Mesenchymal stem cell (in vitro differentiated cells and primary cell): ENCODE measurements around the gene SLAMF7. TPM values are rescaled to one million over a fixed set of nuclear protein-coding genes. Genes with fewer than 3 reads are reported as not detected.
"Not testable (repeated sequence)": the region's sequence is repeated elsewhere in the genome, so short reads cannot be mapped to it uniquely, and the experiment has no call there.

ENCODE experiments used
- DNase-seq: peaks from one replicate; pipeline ENCODE4 v3.0.0-alpha.2; 2013
- H2AFZ ChIP-seq: one replicate; pipeline ENCODE4 v1.6.1; 2013; ENCODE audit warnings: low read depth, mild to moderate bottlenecking, control low read depth, inconsistent platforms, low read length, moderate library complexity
- H2AK5ac ChIP-seq: 2 replicates; pipeline ENCODE4 v1.6.1; 2013; ENCODE audit warnings: low read length, moderate library complexity, mild to moderate bottlenecking, inconsistent platforms; ENCODE audit not compliant: severe bottlenecking
- H2BK120ac ChIP-seq: one replicate; pipeline ENCODE4 v1.6.1; 2013; ENCODE audit warnings: low read depth, mild to moderate bottlenecking, inconsistent platforms, low read length, moderate library complexity
- H2BK12ac ChIP-seq, 2 experiments: one replicate each; pipeline ENCODE4 v1.6.1; 2013; ENCODE audit warnings: inconsistent platforms in 2 of 2, low read length in 2 of 2, mild to moderate bottlenecking in 2 of 2, moderate library complexity in 2 of 2, control low read depth in 1 of 2
- H2BK15ac ChIP-seq: one replicate; pipeline ENCODE4 v1.6.1; 2013; ENCODE audit warnings: mild to moderate bottlenecking, low read depth, inconsistent platforms; ENCODE audit not compliant: poor library complexity, severe bottlenecking
- H2BK5ac ChIP-seq: 2 replicates; pipeline ENCODE4 v1.6.1; 2013; ENCODE audit warnings: low read depth, mild to moderate bottlenecking, low read length, control low read depth, inconsistent platforms; ENCODE audit not compliant: poor library complexity, severe bottlenecking
- H3K14ac ChIP-seq, 2 experiments: one replicate each; pipeline ENCODE4 v1.6.1; 2013; ENCODE audit warnings: inconsistent platforms in 2 of 2, low read length in 2 of 2, control low read depth in 1 of 2, mild to moderate bottlenecking in 1 of 2, moderate library complexity in 1 of 2
- H3K18ac ChIP-seq, 2 experiments: one replicate each; pipeline ENCODE4 v1.6.1; 2013; ENCODE audit warnings: inconsistent platforms in 2 of 2, low read length in 2 of 2, control low read depth in 1 of 2, low read depth in 1 of 2, mild to moderate bottlenecking in 1 of 2
- H3K23ac ChIP-seq, 2 experiments: one replicate each; pipeline ENCODE4 v1.6.1; 2013; ENCODE audit warnings: inconsistent platforms in 2 of 2, low read length in 2 of 2, mild to moderate bottlenecking in 2 of 2, moderate library complexity in 2 of 2, control low read depth in 1 of 2
- H3K27ac ChIP-seq: 2 replicates; pipeline ENCODE4 v1.5.1; 2013; ENCODE audit warnings: mild to moderate bottlenecking, moderate library complexity, low read length, control low read depth, inconsistent platforms; ENCODE audit not compliant: poor library complexity, severe bottlenecking
- H3K27me3 ChIP-seq, 2 experiments: 2 replicates each; pipeline versions ENCODE4 v1.6.1 to v1.7.0; 2013; ENCODE audit warnings: low read length in 2 of 2, mild to moderate bottlenecking in 2 of 2, moderate library complexity in 2 of 2, control low read depth in 1 of 2, inconsistent platforms in 1 of 2; ENCODE audit not compliant: control insufficient read depth in 1 of 2, insufficient read depth in 1 of 2
- H3K36me3 ChIP-seq, 2 experiments: 2 replicates each; pipeline versions ENCODE4 v1.6.1 to v1.7.0; 2013; ENCODE audit warnings: low read length in 2 of 2, control low read depth in 1 of 2, inconsistent platforms in 1 of 2, low read depth in 1 of 2, mild to moderate bottlenecking in 1 of 2; ENCODE audit not compliant: insufficient read depth in 2 of 2, control insufficient read depth in 1 of 2
- H3K4ac ChIP-seq, 2 experiments: one replicate each; pipeline ENCODE4 v1.6.1; 2013; ENCODE audit warnings: inconsistent platforms in 2 of 2, low read length in 2 of 2, mild to moderate bottlenecking in 2 of 2, moderate library complexity in 2 of 2, control low read depth in 1 of 2, low read depth in 1 of 2
- H3K4me1 ChIP-seq: 2 replicates; pipeline ENCODE4 v1.6.1; 2013; ENCODE audit warnings: low read depth, low read length, control low read depth; ENCODE audit not compliant: control insufficient read depth, insufficient read depth
- H3K4me2 ChIP-seq: 2 replicates; pipeline ENCODE4 v1.6.1; 2013; ENCODE audit warnings: low read length, mild to moderate bottlenecking, inconsistent platforms; ENCODE audit not compliant: poor library complexity, severe bottlenecking
- H3K4me3 ChIP-seq, 2 experiments: 2 replicates each; pipeline versions ENCODE4 v1.5.1 to v1.7.0; 2013; ENCODE audit warnings: low read length in 2 of 2, mild to moderate bottlenecking in 2 of 2, control low read depth in 1 of 2, low read depth in 1 of 2; ENCODE audit not compliant: insufficient read depth in 1 of 2
- H3K79me1 ChIP-seq: replicated peaks from 2 replicates; pipeline ENCODE4 v1.6.1; 2013; ENCODE audit warnings: mild to moderate bottlenecking, control low read depth, low read length, inconsistent platforms; ENCODE audit not compliant: poor library complexity, severe bottlenecking
- H3K9ac ChIP-seq: 2 replicates; pipeline ENCODE4 v1.7.0; 2013; ENCODE audit warnings: mild to moderate bottlenecking, low read length, moderate library complexity
- H3K9me3 ChIP-seq: 2 replicates; pipeline ENCODE4 v1.7.0; 2013; ENCODE audit warnings: mild to moderate bottlenecking, low read length; ENCODE audit not compliant: control insufficient read depth
- H4K8ac ChIP-seq: one replicate; pipeline ENCODE4 v1.6.1; 2013; ENCODE audit warnings: inconsistent platforms, mild to moderate bottlenecking, low read length, moderate library complexity
- H4K91ac ChIP-seq: one replicate; pipeline ENCODE4 v1.6.1; 2013; ENCODE audit warnings: mild to moderate bottlenecking, low read length, inconsistent platforms
- WGBS: methylation state at CpG from one replicate; pipeline ENCODE4 v1.1.7; 2013; ENCODE audit warnings: mixed read lengths; 5-methylcytosine and 5-hydroxymethylcytosine counted together
- polyA plus RNA-seq, 2 experiments: library from polyadenylated mRNA; stranded (reverse); fragments of 200-250 nt; gene quantifications; one replicate each; pipeline ENCODE4 v1.2.3, GENCODE V29; 2013

SLAMF7 gene, protein sequence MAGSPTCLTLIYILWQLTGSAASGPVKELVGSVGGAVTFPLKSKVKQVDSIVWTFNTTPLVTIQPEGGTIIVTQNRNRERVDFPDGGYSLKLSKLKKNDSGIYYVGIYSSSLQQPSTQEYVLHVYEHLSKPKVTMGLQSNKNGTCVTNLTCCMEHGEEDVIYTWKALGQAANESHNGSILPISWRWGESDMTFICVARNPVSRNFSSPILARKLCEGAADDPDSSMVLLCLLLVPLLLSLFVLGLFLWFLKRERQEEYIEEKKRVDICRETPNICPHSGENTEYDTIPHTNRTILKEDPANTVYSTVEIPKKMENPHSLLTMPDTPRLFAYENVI
- not detected for polyA plus RNA-seq (2013, experiment 1 of 2)
- not detected for polyA plus RNA-seq (2013, experiment 2 of 2)

GRCh38 chr1:160739098-160739511 lies at the start of gene SLAMF7:
Gene SLAMF7, plus strand, starts transcription at chr1:160739247. Its CDS starts 55 bp downstream, at chr1:160739302.
- Histone ChIP-seq H3K27ac (no peak within 1 kb of the TSS), H4K8ac (no peak within 1 kb of the TSS), H3K4me2 (no peak within 1 kb of the TSS), H2BK12ac (no peak within 1 kb of the TSS), H3K9ac (no peak within 1 kb of the TSS), H2AFZ (no peak within 1 kb of the TSS), H3K27me3 (peaks cover 0 to 10% of the 10 kb centered on the region in 2 experiments), H3K9me3 (no peaks in the 10 kb centered on the region), H4K91ac (no peak within 1 kb of the TSS), H3K23ac (no peak within 1 kb of the TSS), H2AK5ac (no peak within 1 kb of the TSS), H3K79me1 (no peaks in the 10 kb centered on the region), H3K4me3 (no peak within 1 kb of the TSS), H3K14ac (no peak within 1 kb of the TSS), H2BK5ac (no peak within 1 kb of the TSS), H3K4me1 (no peaks in the 10 kb centered on the region), H3K4ac (no peak within 1 kb of the TSS), H2BK120ac (no peak within 1 kb of the TSS), H3K18ac (no peak within 1 kb of the TSS), H3K36me3 (no peaks in the 10 kb centered on the region), H2BK15ac (no peak within 1 kb of the TSS)
- no peak for DNase-seq
- WGBS, result 75% methylated on average over 5 of the region's 5 CpGs

DNA sequence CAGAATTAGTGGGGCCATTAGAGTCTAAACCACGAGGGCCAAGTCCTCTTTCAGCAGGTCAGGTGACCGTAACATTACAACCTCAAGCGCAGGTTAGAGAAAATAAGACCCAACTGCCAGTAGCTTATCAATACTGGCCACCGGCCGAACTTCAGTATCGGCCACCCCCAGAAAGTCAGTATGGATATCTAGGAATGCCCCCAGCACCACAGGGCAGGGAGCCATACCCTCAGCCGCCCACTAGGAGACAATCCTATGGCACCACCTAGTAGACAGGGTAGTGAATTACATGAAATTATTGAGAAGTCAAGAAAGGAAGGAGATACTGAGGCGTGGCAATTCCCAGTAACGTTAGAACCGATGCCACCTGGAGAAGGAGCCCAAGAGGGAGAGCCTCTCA lies 46.7 kb upstream of the SLAMF7 start:
- 88% methylated on average over 6 of the region's 10 CpGs for WGBS
- H2BK120ac ChIP-seq, H3K23ac ChIP-seq, DNase-seq, H3K27ac ChIP-seq, H3K9ac ChIP-seq, H3K36me3 ChIP-seq, H3K4me3 ChIP-seq, H3K4me2 ChIP-seq, H4K91ac ChIP-seq, H2BK15ac ChIP-seq, H3K27me3 ChIP-seq, H2AK5ac ChIP-seq, H3K14ac ChIP-seq, H2BK5ac ChIP-seq, H3K18ac ChIP-seq, H3K79me1 ChIP-seq, H3K9me3 ChIP-seq, H3K4ac ChIP-seq, H2AFZ ChIP-seq, H3K4me1 ChIP-seq, H4K8ac ChIP-seq, H2BK12ac ChIP-seq: not testable (repeated sequence)

GRCh38 chr1:160702100-160702499 lies 36.9 kb upstream of the SLAMF7 start:
- no peak overlapping the region for H3K23ac ChIP-seq
- WGBS, result 83% methylated on average over 5 of the region's 5 CpGs

GRCh38 chr1:160704250-160704649 lies 34.8 kb upstream of the SLAMF7 start:
- Histone ChIP-seq H3K23ac (no peak overlapping the region), H3K9me3 (no peaks in the 10 kb centered on the region), H3K79me1 (no peaks in the 10 kb centered on the region), H3K14ac (no peak overlapping the region), H3K27me3 (peaks cover 0 to 20% of the 10 kb centered on the region in 2 experiments), H3K27ac (no peak overlapping the region), H2BK5ac (no peak overlapping the region), H3K18ac (no peak overlapping the region), H2BK120ac (no peak overlapping the region), H3K4me1 (no peaks in the 10 kb centered on the region), H3K4me2 (no peak overlapping the region), H4K91ac (no peak overlapping the region), H3K9ac (no peak overlapping the region), H3K36me3 (no peaks in the 10 kb centered on the region), H2AK5ac (no peak overlapping the region), H4K8ac (no peak overlapping the region), H2BK12ac (no peak overlapping the region), H2BK15ac (no peak overlapping the region), H2AFZ (no peak overlapping the region), H3K4ac (no peak overlapping the region), H3K4me3 (no peak overlapping the region)
- no peak for DNase-seq
- WGBS, result 86% methylated on average over 3 of the region's 4 CpGs

More at GRCh38 chr1:160702100-160702499, 36.9 kb upstream of the SLAMF7 start:
- Histone ChIP-seq H3K9me3 (no peaks in the 10 kb centered on the region), H2BK15ac (no peak overlapping the region), H2BK12ac (no peak overlapping the region), H3K27me3 (peaks cover 0 to 4% of the 10 kb centered on the region in 2 experiments), H2BK5ac (no peak overlapping the region), H3K14ac (no peak overlapping the region), H3K9ac (no peak overlapping the region), H3K4me3 (no peak overlapping the region), H4K8ac (no peak overlapping the region), H3K36me3 (no peaks in the 10 kb centered on the region), H4K91ac (no peak overlapping the region), H3K4me1 (no peaks in the 10 kb centered on the region), H3K18ac (no peak overlapping the region), H2AFZ (no peak overlapping the region), H3K79me1 (no peaks in the 10 kb centered on the region), H3K4ac (no peak overlapping the region), H3K27ac (no peak overlapping the region), H2BK120ac (no peak overlapping the region), H3K4me2 (no peak overlapping the region), H2AK5ac (no peak overlapping the region)
- DNase-seq, result no peak
